Hippocampal formation (tissue), 2 donors: ENCODE measurements around the gene ZNF500.

Experiments
- DNase-seq, 2 donors: peaks; one replicate each; lab custom pipeline; 2025; lab: John Stamatoyannopoulos, UW

ZNF500 gene

GRCh38 chr16:4766875-4767628 is at the start of gene ZNF500:
TSS of gene ZNF500 (minus strand) at chr16:4767162. CDS start at chr16:4765978, 1,184 bp downstream.
- DNase-seq = peak; percentile 96 to 97

DNA sequence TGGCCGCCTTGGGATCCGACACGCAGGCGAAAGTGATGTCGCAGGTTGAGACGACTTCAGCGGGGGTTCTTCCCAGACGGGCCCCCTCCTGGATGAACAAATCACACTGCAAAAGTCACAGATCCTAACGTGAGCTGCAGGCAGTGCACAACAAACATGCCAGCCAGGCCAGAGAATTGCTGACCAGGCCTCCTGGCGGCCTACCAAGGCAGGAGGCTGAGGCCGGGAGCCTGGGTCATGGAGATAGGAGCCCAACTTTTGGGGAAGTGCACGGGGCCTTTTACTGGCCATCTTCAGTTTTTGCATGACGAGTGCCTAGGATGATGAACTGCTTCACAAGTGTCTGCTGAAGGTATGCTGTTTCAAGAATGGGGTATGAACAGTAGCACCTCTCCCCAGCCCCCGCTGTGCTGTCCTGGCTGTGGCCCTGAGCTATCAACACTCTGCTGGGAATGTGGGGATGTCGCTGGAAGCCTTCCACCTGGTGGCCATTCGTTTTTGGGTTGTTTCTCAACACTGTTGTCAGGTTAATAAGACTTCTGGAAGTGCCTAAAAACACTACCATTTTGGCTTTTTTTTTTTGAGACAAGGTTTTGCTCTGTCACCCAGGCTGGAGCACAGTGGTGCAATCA is 47.7 kb upstream of the ZNF500 start:
- no peak for DNase-seq

DNA sequence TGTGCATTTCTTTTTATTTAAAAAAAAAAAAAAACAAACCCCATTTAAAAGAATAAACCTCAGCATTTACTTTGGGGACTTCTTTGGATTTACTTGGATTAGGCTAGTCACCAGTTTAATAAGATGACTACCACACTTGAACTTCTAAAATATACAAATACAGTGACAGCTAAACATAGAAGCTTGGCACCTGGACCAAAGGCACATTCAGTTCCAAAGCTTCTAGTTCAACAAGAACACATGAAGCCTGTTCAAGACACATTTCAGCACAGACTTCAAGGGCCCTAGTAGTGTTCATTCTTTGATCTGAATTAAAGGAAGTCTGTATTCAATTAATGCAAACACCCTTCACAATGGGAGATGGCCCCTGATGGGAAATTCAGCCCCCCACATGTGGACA is 47.1 kb upstream of the ZNF500 start:
- no peak for DNase-seq

DNA sequence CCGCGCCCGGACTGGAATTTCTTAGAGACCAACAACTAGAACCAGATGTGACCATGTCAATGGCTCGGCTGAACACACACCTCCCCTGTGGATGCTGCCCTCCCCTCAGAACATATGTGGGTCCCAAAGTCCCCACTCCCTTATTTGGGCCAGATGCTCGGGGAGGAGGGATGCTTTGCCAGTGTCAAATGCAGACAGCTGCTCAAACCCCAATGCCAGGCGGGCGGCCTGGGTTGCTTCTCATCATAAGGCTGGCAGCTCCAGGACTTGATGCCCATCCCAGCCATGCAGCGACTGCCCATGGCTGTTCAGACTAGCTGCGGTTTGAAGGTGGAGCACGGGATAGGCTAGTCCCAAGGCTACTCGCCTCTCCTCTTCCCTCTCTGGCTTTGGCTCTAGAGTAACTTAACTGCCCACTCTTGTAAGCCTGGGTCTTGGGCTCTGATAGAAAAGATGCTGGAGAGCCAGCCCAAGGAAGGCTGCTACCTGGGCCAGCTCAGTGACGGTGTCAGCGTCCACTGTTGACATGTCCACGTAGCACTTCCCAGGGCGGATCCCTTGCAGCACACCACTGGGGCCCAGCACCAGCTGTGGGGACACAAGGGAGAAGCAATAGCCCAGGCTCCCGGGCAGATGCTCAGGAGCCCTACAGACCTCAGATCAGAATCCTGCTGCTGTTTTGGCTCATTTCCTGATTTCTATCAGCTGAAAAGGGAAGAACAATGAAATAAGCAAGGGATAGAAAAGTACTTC is 46.5 kb upstream of the ZNF500 start:
- DNase-seq = no peak

DNA sequence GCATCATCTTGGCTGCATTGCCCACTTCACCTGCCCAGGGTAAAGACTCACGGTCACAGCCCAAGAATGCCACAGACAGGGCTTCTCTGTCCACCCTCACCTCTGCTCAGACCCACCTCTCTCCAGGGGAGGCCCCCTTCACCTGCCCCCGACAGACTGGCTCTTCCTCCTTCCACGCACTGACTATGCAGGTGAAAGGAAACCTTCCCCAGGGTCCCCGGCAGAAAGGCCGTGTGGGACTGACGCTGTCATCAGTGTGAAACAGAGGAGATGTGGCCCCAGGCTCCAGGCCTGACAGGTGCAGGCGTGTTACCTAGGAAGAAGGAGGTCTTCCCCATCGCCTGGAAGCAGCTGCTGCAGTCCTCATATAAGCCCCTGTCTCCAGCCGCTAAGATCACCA is 44.8 kb upstream of the ZNF500 start:
- DNase-seq = no peak

DNA sequence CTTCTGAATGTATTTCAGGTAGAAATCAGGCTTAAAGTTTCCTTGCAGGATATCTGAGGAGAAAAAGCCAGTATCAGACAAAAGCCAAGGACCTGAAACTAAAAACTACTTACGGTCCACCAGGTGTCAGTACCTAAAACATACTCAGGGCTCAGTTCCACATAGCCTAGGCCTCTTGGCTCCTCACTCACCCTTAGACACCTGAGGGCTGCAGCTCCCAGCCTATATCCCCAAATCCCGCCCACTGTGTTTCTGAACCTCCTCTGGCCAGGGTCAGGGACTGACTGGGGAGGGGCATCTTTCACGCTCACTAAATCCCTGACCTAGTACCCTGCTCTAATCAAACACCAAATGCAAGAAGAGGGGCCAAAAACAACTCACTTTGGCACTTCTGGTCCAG is 44.3 kb upstream of the ZNF500 start:
- no peak for DNase-seq

- no peak for DNase-seq
These were observed 39.3 kb upstream of the ZNF500 start for GRCh38 chr16:4806280-4806679.

DNA sequence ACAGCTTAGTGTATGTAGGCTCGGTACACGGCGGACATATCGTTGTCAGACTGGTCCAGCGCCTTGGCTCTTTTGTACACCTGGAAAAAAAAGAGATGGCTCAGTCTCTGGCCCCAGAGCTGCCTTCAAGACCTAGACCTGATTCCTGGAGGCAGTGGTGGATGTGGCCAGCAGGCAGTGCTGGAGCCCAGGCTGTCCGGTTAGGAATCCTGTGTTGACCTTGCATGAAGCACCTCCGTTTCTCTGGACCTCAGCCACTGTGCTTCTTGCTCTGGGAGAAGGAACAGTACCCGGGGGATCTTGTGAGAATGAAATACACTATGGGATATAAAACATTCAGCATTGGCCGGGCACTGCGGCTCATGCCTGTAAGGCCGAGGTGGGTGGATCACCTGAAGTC is 38.3 kb upstream of the ZNF500 start:
- no peak for DNase-seq

DNA sequence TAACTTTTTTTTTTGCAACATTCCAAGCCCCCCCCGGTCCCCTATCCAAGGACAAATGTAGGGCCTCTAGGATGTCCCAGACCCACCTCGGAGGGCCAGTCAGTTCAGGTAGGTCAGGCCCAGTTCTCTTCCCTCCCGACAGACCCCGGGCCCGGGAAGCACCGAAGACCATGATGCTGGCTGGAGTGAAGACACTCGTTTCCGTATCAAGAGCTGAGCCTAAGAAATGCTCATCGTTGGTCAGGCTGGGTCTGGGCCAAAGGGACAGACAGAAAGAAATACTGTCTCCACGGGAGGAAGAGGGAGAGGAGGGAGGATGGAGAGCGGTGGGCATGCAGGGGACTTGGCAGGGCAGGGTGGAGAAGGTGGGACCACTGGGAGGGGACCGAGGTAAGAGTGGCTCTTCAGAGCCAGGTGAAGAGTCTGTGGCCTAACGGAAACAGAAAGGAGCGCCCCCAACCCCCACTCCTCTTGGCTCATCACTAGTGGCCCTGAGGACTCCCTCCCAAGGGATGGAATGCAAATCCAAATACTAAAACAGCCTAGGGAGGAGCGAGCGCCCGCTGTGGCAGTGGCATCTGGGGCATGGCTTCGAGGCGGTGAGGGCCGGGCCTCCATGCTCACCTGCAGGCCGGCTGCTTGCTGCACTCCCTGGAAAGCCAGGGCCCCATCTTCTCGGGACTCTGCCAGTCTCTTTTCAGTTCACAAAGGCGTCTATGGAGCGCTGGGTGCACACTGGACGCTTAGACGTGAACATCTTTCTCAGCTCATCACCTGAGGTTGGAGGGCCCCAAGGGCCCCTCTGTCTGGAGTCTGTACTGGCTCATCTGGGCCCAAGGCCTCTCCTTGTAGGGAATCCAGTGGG is 37.2 kb upstream of the ZNF500 start:
- no peak for DNase-seq

- DNase-seq = no peak
These were observed 36.5 kb upstream of the ZNF500 start for GRCh38 chr16:4803401-4803844.

DNA sequence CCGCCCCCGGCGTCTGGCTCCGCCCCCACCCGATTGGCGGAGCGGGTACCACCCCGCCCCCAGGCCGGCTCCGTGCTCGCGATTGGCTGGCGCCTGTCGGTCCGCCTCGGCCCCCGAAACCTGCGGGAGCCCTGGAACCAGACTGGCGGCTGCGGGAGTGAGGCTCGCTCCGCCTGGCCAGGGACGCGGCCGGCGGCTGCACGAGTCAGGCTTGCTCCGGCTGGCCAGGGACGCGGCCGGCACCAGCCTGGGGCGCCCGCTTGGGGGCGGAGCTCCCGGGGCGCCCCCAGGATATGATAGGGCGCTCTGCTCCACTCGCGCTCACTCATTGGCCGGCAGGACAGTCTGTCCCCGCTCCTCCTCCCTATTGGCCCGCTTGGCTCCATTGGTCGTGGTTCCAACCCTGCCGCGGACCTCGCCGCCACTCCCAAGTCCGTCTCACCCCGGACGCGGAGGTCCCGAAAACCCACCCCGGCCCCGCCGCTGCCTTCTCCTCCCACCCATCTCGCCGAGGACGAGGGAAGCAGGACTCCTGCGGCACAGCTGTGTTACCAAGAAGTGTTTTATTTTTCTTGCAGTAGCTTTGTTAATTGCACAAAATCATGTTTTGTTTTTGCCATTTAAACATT is 35.8 kb upstream of the ZNF500 start:
- peak; percentile 94 to 96 for DNase-seq

GRCh38 chr16:4801962-4802658 is 35.1 kb upstream of the ZNF500 start, which contains the start of gene ROGDI:
TSS of gene ROGDI (minus strand) at chr16:4802633. CDS start at chr16:4802571, 62 bp downstream.
- peak; percentile 42 to 44 for DNase-seq

DNA sequence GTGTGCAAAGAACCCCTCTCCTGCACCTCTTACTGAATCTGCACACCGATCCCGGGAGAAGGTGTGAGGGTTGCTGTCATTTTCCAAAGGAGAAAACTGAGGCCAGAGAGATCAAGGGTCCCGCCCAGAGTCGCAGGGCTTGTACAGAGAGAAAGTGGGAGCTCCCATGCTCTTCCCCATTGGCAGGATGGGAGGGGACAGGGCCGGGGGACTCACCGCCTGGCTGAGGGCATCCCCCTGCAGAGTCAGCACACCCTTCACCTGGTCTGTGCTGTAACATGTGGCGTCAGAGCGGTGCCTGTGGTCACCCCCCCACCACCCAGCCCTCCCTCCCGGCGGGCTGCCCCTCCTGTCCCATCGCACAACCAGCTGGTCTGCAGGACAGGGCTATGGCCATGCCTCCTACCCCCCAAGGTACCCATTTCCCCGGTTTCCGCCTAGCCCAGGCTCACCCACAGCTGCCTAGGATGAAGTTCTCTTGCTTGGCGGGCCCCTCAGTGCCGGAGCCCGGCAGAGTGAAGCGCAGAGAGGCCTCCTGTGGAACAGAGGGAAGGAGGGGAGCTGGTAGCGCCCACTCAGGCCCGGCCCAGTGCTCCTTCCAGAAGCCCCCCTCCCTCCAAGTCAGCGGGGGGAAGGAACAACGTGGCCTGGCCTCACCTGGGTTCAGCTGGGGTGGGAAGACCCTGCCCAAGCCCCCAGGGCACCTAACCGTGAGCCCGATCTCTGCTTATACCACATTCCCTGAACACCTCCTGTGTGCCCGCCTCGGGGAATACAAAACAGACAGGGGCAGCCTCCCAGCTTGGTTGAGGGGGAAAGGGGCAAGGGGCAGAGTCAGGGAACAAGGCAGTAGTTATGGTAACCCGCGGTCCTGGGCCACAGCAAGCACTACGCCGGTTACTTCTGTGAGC is 34.3 kb upstream of the ZNF500 start:
- DNase-seq = no peak

DNA sequence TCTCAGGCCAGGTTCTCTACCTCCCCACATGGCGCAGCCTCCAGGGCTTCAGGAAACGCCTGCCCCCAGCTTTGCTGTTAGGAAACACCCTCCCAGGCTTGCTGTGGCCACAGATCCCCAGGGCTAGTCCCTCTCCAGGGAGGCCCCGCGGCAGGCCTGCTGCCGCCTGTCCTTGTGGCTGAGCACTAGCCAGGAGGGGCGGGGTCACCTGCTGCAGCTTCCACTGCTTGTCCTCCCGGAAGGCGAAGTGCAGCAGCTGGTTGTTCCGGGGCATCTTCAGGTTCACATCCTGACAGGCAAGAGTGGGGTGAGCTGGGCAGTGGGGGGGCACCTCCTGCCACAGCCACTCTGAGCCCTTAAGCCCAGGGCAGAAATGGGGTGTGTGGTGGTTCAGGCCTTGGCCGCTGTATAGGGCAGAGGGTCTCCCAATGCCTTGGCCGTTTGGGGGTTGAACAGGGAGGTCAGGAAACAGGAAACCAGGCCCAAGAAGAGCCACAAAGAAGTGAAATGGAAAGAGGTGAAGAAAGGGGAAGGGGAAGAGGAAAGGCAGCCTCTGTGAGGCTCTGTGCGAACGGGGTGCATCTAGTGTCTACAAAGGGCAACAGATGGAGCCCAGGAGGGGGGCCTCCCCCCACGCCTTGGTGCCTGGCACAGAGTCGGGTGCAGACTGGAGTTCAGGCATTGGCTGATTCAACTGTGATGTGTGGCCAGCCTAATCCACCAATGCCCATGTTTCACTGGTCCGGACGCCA is 33.5 kb upstream of the ZNF500 start:
- DNase-seq = peak; percentile 78 to 80

GRCh38 chr16:4799171-4799855 is 32.4 kb upstream of the ZNF500 start:
- no peak for DNase-seq

GRCh38 chr16:4798456-4798855 is 31.5 kb upstream of the ZNF500 start:
- no peak for DNase-seq

GRCh38 chr16:4797805-4798252 is 30.9 kb upstream of the ZNF500 start:
- no peak for DNase-seq
